ENCODE measurements around the gene NFKBIA.
"Not testable (repeated sequence)": the region's sequence is repeated elsewhere in the genome, so short reads cannot be mapped to it uniquely, and the experiment has no call there.

NFKBIA gene

GRCh38 chr14:35404449-35405303 lies at the start of gene NFKBIA:
Gene NFKBIA, minus strand, starts transcription at chr14:35404749. Its CDS starts 105 bp downstream, at chr14:35404644.
- peak; percentile 95 for DNase-seq

GRCh38 chr14:35446450-35446849 lies 41.9 kb upstream of the NFKBIA start:
- no peak for DNase-seq

- no peak for DNase-seq
Measured at GRCh38 chr14:35444104-35444503, 39.6 kb upstream of the NFKBIA start.

- no peak for DNase-seq
Measured at GRCh38 chr14:35441160-35441559, 36.6 kb upstream of the NFKBIA start.

- DNase-seq = no peak
Measured at GRCh38 chr14:35438910-35439713, 34.6 kb upstream of the NFKBIA start.

- not testable (repeated sequence) for DNase-seq
Measured at GRCh38 chr14:35438492-35438891, 33.9 kb upstream of the NFKBIA start.

- no peak for DNase-seq
Measured at GRCh38 chr14:35435177-35435576, 30.6 kb upstream of the NFKBIA start.

- no peak for DNase-seq
Measured at GRCh38 chr14:35433826-35434225, 29.3 kb upstream of the NFKBIA start.

GRCh38 chr14:35430459-35431199 lies 26.1 kb upstream of the NFKBIA start:
- DNase-seq = no peak

- no peak for DNase-seq
Measured at GRCh38 chr14:35429951-35430350, 25.4 kb upstream of the NFKBIA start.

GRCh38 chr14:35425850-35426249 lies 21.3 kb upstream of the NFKBIA start:
- DNase-seq = no peak

- DNase-seq = no peak
Measured at GRCh38 chr14:35423621-35424020, 19.1 kb upstream of the NFKBIA start.

- no peak for DNase-seq
Measured at GRCh38 chr14:35420036-35420811, 15.7 kb upstream of the NFKBIA start.

GRCh38 chr14:35419429-35419841 lies 14.9 kb upstream of the NFKBIA start:
- no peak for DNase-seq

GRCh38 chr14:35418093-35418492 lies 13.5 kb upstream of the NFKBIA start:
- no peak for DNase-seq

- DNase-seq = peak; percentile 81
Measured at GRCh38 chr14:35416108-35416750, 11.7 kb upstream of the NFKBIA start.

- DNase-seq = no peak
Measured at GRCh38 chr14:35414365-35414764, 9.8 kb upstream of the NFKBIA start.

- DNase-seq = no peak
Measured at GRCh38 chr14:35412272-35413056, 7.9 kb upstream of the NFKBIA start.

- DNase-seq = no peak
Measured at GRCh38 chr14:35410858-35411257, 6.3 kb upstream of the NFKBIA start.

GRCh38 chr14:35409595-35409994 lies 5.0 kb upstream of the NFKBIA start:
- no peak for DNase-seq

GRCh38 chr14:35408026-35408425 lies 3.5 kb upstream of the NFKBIA start:
- no peak for DNase-seq
